ENCODE data around the gene TRIM47.

Gene TRIM47

DNA sequence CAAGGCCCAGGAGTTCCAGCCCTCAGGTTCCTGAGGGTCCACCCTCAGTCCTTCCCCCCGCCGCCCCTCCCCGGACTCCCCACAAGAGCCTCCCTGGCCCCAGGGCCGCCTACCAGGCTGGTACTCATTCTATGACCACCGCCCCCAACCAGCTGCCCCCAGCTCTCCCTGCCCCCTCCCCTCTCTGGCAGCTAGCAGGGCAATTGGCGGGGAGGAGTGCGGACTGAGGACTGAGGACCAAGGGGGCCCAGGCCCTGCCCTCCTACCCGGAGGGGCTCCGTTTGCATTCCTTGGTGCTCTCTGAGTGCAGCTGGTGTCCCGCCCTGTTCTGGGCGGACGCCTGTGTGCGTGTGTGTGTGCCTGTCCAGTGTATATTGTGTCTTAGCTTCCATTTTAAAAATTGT, 53.2 kb downstream of the TRIM47 start:
- no peaks in the 10 kb centered on the region for H3K9me3 Mint-ChIP-seq
- peaks cover 21% of the 10 kb centered on the region for H3K36me3 Mint-ChIP-seq (ENCODE audit: low read depth)
- peaks cover 27% of the 10 kb centered on the region for H3K4me1 Mint-ChIP-seq
- peak overlapping the region in 1 of 3 experiments; percentile 2 for H3K4me3 Mint-ChIP-seq
- peak overlapping the region; percentile 46 to 90 (median 78) for H3K27ac Mint-ChIP-seq
- TF ChIP-seq, protein P1, sequence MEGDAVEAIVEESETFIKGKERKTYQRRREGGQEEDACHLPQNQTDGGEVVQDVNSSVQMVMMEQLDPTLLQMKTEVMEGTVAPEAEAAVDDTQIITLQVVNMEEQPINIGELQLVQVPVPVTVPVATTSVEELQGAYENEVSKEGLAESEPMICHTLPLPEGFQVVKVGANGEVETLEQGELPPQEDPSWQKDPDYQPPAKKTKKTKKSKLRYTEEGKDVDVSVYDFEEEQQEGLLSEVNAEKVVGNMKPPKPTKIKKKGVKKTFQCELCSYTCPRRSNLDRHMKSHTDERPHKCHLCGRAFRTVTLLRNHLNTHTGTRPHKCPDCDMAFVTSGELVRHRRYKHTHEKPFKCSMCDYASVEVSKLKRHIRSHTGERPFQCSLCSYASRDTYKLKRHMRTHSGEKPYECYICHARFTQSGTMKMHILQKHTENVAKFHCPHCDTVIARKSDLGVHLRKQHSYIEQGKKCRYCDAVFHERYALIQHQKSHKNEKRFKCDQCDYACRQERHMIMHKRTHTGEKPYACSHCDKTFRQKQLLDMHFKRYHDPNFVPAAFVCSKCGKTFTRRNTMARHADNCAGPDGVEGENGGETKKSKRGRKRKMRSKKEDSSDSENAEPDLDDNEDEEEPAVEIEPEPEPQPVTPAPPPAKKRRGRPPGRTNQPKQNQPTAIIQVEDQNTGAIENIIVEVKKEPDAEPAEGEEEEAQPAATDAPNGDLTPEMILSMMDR (IDR thresholded peaks at IDR 0.05; ENCODE audit: unreplicated experiment in 3 of 3), result no peak
- H3K27me3 Mint-ChIP-seq (ENCODE audit: low read depth), result no peaks in the 10 kb centered on the region

DNA sequence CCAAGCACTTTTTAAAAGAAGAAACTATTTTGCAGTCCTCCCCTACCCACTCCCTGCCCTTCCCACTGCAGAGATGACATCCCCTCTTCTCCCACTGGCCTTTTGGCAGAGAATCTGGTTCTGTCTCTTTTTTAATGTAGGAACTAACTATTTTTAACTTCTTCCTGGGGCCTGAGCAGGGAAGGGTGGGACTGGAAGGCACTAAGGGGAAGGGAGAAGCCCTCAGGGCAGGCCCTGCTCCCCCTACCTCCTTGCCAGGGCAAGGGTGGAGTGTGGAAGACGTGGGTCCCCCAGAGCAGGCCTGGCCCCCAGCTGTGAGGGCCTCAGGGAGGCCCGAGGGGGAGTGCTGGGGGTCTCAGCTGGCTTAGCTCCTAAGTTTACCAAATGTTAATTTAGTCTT, 53.7 kb downstream of the TRIM47 start:
- Mint-ChIP-seq H3K27me3 (ENCODE audit: low read depth) (no peaks in the 10 kb centered on the region), H3K36me3 (ENCODE audit: low read depth) (peaks cover 24% of the 10 kb centered on the region), H3K27ac (peak overlapping the region; percentile 84 to 95 (median 90)), H3K4me1 (peaks cover 27% of the 10 kb centered on the region), H3K4me3 (no peak overlapping the region), H3K9me3 (no peaks in the 10 kb centered on the region)
- TF ChIP-seq, protein P1 (IDR thresholded peaks at IDR 0.05; ENCODE audit: unreplicated experiment in 3 of 3), result no peak
